Measurements from ENCODE around the gene NKTR. TPM values are rescaled to one million over a fixed set of nuclear protein-coding genes. Genes with fewer than 3 reads are reported as not detected.
A peak's percentile ranks its signal among the peaks of the same experiment; 100 is the strongest.
"Not testable (repeated sequence)": the region's sequence is repeated elsewhere in the genome, so short reads cannot be mapped to it uniquely, and the experiment has no call there.

Gene NKTR
- 100 to 1,000 TPM; 132 to 214 (median 175) TPM for total RNA-seq

- Histone ChIP-seq H3K27me3 (no peaks in the 10 kb centered on the region), H3K9me3 (no peaks in the 10 kb centered on the region), H3K4me3 (peak within 1 kb of the TSS; percentile 69 to 94 (median 84)), H3K4me1 (peaks cover 0 to 13% of the 10 kb centered on the region in 2 donors), H3K27ac (peak within 1 kb of the TSS; percentile 92 to 99), H3K36me3 (no peaks in the 10 kb centered on the region)
- TF ChIP-seq CTCF (IDR thresholded peaks at IDR 0.05) (no peak), POLR2A (IDR thresholded peaks at IDR 0.05) (peak; percentile 67), POLR2AphosphoS5 (IDR thresholded peaks at IDR 0.05) (peak; percentile 69 to 84 (median 76))
- intact Hi-C loops (cut with DNase I; ENCODE audit: low total_unique reads) = no loop called here
- peak; percentile 97 to 98 for DNase-seq (ENCODE audit: low spot score in 2 of 2)
Observed at GRCh38 chr3:42600111-42600957, at the start of gene NKTR. TSS of gene NKTR (plus strand) at chr3:42600686. CDS start at chr3:42601007, 321 bp downstream.

GRCh38 chr3:42552830-42553229 is 47.7 kb upstream of the NKTR start:
- Histone ChIP-seq H3K4me3 (no peak overlapping the region), H3K27ac (no peak overlapping the region), H3K4me1 (no peaks in the 10 kb centered on the region), H3K9me3 (no peaks in the 10 kb centered on the region), H3K27me3 (no peaks in the 10 kb centered on the region), H3K36me3 (no peaks in the 10 kb centered on the region)
- no peak for DNase-seq (ENCODE audit: low spot score in 2 of 2)
- intact Hi-C loops (cut with DNase I; ENCODE audit: low total_unique reads) = no loop called here
- TF ChIP-seq CTCF (IDR thresholded peaks at IDR 0.05) = no peak
- no peak for TF ChIP-seq POLR2A (IDR thresholded peaks at IDR 0.05)
- TF ChIP-seq POLR2AphosphoS5 (IDR thresholded peaks at IDR 0.05) = no peak

DNA sequence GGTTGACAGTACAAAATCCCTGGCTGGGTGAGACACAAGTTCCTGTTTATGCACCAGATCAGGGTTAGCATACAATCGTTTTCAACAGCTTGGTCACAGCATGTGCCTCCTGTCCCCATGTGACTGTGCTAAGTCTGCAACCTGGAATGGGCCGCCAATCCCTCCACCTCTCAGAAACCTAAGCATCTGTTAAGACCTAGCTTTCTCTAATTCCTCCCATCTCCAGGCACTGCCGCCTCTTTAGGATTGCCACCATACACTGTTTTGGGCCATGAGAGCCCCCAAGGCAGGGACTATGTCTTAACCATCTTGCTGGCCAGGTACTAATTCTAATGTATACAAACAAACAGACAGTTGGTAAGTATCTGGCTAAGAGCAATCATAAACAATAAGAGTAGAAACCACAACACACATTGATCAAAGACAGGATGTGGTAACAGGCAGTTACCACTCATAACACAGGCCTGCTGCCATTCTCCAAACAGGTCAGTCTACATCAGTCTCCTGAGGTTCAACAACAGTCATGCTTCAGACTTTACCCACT is 44.3 kb upstream of the NKTR start:
- no peak overlapping the region for H3K27ac ChIP-seq
- H3K36me3 ChIP-seq = no peaks in the 10 kb centered on the region
- H3K4me1 ChIP-seq = no peaks in the 10 kb centered on the region
- H3K9me3 ChIP-seq = no peaks in the 10 kb centered on the region
- no peak for TF ChIP-seq POLR2AphosphoS5 (IDR thresholded peaks at IDR 0.05)
- no peak for TF ChIP-seq CTCF (IDR thresholded peaks at IDR 0.05)
- no peak for TF ChIP-seq POLR2A (IDR thresholded peaks at IDR 0.05)
- DNase-seq (ENCODE audit: low spot score in 2 of 2) = no peak
- intact Hi-C loops (cut with DNase I; ENCODE audit: low total_unique reads) = no loop called here
- H3K27me3 ChIP-seq = no peaks in the 10 kb centered on the region
- H3K4me3 ChIP-seq = no peak overlapping the region

DNA sequence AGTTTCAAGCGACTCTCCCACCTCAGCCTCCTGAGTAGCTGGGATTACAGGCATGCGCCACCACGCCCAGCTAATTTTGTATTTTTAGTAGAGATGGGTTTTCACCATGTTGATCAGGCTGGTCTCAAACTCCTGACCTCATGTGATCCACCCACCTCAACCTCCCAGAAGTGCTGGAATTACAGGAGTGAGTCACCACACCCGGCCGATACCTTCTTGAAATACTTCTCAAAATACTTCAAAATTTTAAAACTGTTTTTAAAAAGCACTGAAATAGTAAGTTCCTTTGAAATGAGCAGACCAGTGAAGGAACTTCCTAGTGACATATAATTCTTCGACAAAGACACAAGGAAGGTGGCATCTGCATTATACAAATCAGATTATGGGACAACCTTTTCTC is 43.7 kb upstream of the NKTR start:
- H3K4me3 ChIP-seq; DNase-seq (ENCODE audit: low spot score in 2 of 2); H3K9me3 ChIP-seq; H3K4me1 ChIP-seq; H3K36me3 ChIP-seq; H3K27me3 ChIP-seq; intact Hi-C loops (cut with DNase I; ENCODE audit: low total_unique reads); H3K27ac ChIP-seq: not testable (repeated sequence)

DNA sequence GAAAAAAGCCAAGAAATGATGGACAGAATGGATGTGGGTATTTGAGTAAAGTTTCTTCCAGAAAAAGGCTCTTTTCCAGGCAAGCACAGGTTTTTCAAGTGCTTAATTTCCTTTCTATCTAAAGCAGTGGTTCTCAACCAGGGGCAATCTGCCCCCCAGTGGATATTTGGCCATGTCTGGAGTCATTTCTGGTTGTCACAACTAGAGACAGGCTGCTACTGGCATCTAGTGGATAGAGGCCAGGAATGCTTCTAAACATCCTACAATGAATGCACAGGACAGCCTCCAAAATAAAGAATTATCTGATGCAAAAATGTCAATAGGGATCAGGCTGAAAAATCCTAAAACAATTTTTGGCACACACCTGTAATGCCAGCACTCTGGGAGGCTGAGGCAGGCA is 42.6 kb upstream of the NKTR start:
- H3K36me3 ChIP-seq = no peaks in the 10 kb centered on the region
- TF ChIP-seq POLR2AphosphoS5 (IDR thresholded peaks at IDR 0.05) = no peak
- TF ChIP-seq POLR2A (IDR thresholded peaks at IDR 0.05) = no peak
- no peak for TF ChIP-seq CTCF (IDR thresholded peaks at IDR 0.05)
- H3K27ac ChIP-seq = no peak overlapping the region
- H3K4me3 ChIP-seq = no peak overlapping the region
- DNase-seq (ENCODE audit: low spot score in 2 of 2) = no peak
- H3K27me3 ChIP-seq = no peaks in the 10 kb centered on the region
- no peaks in the 10 kb centered on the region for H3K4me1 ChIP-seq
- no peaks in the 10 kb centered on the region for H3K9me3 ChIP-seq
- intact Hi-C loops (cut with DNase I; ENCODE audit: low total_unique reads) = no loop called here
